Fibroblast of gingiva (primary cell): ENCODE results near the gene LHFPL6.
A peak's percentile ranks its signal among the peaks of the same experiment; 100 is the strongest.

Source experiments
- DNase-seq: peaks from one replicate; pipeline ENCODE4 v3.0.0-alpha.2; 2011; ENCODE audit warnings: low read depth

Gene LHFPL6

DNA sequence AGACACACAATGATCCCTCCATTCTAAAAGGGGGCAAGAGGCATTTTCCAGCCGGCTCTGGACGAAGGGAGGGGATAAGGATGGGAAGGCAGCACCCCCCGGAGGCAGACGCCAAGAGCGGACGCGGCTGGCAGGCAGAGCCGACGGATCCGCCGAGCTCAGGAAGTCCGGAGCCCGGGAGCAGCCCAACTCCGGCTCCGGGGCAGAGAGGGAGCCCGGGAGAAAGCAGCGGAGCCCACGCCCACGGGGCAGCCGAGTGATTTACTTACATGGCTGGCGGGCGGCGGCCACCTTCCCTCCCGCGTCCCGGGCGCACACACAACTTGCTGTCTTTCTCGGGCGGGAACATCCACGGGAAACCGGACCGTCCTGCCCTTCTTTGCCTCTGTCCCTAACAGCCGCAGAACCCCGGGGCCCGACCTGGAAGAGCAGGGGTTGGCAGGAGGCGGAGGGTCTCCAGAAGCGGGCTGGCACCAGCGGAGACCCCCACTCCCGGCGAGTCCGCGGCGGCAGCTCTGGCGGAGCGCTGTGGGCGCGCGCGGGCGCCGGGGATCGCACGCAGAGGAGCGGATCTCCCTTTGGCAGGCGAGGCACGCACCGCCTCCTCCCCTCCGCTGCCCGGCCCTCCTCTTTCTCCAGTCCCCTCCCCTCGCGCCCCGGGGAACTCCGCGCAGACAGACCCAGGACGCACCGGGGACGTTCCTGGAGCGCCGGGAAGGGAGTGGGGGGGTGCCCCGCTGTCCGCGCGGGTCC lies at the start of gene LHFPL6:
Gene LHFPL6, minus strand, starts transcription at position 580 of the 753 bp plus-strand sequence.
- DNase-seq = peak; percentile 79

GRCh38 chr13:39646122-39646521 lies 43.1 kb upstream of the LHFPL6 start:
- DNase-seq = no peak

DNA sequence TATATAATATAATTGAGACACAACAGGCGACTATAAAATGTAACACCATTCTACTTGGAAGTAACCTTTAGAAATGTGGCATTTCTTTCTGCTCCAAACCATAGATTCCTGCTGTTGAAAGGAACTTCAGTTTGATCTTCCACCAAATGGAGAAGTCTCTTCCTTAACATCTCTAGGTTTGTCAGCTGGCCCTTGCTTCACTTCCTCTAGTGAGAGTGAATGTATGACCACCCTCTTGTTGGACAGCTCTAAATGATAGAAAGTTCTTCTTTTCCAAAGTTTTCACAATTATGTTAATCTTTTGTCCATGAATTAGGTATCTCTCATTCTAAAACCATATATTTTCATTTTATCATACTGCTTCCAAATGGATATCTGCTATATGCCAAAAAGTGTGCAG lies 38.7 kb upstream of the LHFPL6 start:
- no peak for DNase-seq

DNA sequence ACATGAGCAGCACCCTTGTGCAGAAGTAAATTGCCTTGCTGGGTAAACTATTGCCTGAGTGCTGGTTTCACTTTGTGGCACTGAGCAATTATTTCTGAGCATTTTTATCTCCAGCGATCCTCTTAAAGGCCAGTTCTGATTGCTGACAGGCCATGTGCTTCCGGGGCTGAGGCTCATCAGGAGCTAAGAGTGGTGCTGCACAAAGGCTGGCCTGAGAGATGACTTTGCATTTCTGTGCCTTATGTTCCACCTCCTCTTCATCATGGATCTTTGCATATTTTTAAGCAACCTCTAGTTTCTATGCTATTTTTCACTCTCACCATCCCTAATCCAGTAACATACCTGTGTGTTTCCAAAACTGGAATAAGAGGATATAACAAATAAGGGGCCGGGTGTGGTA lies 34.9 kb upstream of the LHFPL6 start:
- DNase-seq = no peak

DNA sequence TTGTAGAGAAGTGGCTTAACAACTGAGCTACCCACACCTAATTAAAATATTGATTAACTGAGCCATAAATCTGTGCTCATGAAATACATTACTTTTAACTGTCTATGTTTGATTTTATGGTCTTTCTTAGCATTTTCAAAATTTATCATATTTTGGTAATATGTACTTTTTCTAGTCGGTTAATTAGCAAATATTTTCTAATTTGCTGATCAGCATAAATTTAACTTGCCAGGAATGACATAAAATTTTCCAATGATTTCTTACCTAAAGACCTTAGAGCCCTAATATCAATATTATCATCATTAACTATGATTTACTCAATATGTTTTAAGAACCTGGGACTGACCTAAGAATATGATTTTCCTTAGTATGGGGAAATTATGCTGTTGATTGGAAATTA lies 32.6 kb upstream of the LHFPL6 start:
- no peak for DNase-seq

- DNase-seq = no peak
These were observed 30.0 kb upstream of the LHFPL6 start for GRCh38 chr13:39632994-39633393.

DNA sequence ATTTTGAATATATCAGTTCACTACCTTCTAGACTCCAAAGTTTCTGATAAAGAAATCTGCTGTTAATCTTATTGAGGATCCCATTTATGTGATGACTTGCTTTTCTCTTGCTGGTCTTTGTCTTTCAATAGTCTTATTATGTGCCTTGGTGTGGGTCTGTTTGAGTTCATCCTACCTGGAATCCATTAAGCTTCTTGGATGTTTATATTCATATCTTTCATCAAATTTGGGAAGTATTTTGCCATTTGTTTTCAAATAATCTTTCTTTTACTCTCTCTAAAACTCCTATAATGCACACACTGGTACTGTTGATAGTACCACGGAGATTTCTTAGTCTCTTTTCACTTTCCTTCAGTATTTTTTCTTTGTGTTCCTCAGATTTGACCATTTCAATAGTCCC lies 28.3 kb upstream of the LHFPL6 start:
- no peak for DNase-seq

GRCh38 chr13:39623466-39623865 lies 20.5 kb upstream of the LHFPL6 start:
- no peak for DNase-seq

DNA sequence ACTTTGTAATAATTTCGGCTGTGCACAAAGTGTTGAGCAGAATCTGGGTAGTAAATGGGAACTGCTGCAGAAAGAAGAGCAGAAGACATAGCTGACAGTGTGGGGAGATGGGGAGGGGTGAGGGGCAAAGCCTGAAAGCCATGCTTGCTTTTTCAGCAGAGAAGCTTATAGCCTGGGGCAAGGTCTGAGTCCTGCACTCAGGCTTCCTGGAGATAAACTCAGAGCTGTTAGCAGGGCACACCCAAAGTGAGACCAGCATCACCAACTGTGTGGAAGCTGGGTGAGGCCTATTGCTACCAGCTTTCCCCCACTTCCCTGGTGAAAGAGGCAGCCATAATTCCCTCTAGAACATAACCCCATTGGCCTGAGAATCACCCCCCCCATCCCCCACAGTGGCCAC lies 15.6 kb upstream of the LHFPL6 start:
- no peak for DNase-seq

DNA sequence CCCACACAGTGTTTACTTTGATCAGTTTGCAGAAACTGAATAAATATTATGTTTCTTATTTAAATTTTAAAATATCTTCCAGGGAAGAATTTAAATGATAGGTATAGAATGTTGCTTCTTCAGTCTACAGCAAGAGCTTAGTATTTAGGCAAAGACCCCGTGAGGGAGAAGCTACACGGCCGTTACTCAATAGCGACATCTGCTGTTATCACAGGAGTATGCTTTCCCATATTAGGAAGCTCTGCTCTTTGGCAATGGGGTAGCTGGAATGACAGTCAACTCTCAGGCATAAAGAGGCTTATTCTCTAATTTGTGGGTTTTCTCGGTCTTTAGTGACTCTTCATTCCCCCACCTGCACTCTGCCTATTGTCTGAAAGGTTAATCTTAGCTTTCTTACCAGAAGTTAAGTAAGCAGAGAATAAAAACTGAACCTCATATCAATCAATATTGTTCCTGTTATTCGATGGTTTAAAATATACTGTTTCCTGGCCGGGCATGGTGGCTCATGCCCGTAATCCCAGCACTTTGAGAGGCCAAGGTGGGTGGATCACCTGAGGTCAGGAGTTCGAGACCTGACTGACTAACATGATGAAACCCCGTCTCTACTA lies 13.2 kb upstream of the LHFPL6 start:
- DNase-seq = peak; percentile 52

DNA sequence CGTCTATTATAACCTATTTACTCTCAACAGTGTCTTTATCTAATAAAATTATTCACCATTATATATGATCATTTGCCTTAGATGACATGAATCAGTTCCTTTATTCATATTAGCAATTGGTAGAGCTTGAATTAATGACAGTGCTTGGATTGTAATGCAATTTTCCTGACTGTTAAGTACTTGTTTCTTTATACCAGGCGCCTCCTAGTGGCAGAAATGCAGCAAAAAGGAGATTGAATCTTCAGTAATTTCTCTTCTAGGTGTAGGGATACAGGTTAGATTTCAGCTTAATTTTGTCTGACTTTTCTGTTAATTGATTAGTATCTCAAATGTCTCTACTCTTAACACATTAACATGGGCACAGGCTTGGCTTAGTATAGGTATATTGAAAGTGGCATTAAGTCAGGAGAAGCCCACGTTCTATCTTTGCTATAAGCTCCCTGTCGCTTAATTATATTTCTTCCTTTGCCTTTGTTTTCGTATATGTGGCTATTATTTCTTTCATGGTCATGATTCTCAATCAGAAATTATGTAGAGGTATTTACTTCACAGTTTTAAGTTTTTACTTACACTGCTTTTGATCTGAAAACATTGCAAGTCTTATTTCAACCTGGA lies 9.1 kb upstream of the LHFPL6 start:
- DNase-seq = peak; percentile 64

DNA sequence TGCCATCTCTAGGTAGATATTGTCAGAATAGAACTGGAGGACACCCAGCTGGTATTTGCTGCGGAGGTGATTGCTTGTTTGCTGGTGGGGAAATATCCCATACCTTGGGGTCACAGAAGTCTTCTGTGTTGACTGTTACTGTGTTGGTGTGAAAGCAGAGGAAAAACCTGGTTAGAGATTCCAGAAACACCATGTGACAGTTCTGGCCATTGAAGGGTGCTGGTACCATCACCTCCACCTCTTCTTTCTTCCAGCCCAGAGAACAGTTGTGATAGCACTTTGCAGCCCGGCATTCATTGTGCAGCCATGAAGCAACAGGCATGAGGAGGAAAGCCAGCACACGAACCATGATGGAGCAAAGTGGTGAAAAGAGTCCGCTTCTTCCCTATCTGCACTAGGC lies 4.9 kb upstream of the LHFPL6 start:
- no peak for DNase-seq

DNA sequence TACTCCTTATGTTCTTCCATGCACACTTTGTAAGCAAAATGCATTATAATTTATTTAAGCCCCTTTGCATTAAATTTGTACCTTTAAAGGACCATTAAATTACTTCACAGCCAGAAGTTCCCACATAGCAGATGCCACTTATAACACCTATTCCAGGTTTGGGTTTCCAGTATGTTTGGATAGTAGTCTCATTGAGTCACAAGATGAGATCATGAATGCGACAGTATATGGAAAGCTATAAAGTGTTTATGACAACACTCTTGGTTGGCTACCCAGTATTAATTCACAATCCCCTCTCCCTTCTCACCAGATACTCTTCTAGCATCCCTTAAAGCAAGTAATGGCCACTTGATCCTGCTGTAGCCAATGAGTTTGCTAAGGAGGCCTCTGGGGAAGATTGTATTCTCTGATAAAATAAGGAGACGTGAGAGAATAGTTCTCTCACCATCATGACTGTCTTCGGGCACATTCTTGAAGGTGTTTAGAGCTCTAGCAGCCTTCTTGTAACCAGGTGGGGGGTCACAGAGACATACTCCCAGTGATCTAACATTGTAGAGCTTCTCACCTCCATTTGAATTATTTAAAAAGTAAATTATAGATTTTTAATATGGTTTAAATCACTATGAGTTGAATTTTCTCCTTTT lies 2.8 kb upstream of the LHFPL6 start:
- DNase-seq = no peak

- no peak for DNase-seq
These were observed 1.8 kb upstream of the LHFPL6 start for GRCh38 chr13:39604756-39605155.

GRCh38 chr13:39603424-39603947 lies 493 bp upstream of the LHFPL6 start:
- no peak for DNase-seq

DNA sequence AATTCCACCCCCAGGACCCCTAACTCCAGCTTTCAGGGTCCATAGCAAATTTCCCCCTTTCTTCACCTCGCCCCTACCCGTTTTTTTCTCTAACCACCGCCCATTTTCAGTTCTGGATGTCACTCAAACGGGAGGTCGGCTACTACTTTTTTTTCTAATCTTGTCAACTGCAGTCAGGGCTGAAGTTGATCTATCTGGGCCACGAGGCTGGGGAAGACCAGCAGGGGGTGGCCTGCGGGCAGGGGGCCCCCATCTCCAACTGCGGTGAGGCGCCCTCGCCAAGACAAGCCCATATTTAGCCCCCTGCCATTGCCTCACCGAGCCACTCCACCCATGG lies 748 bp downstream of the LHFPL6 start:
- no peak for DNase-seq

- DNase-seq = no peak
These were observed 1.4 kb downstream of the LHFPL6 start for GRCh38 chr13:39601636-39602035.

GRCh38 chr13:39600766-39601165 lies 2.2 kb downstream of the LHFPL6 start:
- no peak for DNase-seq

- peak; percentile 63 for DNase-seq
These were observed 3.2 kb downstream of the LHFPL6 start for GRCh38 chr13:39599842-39600241.

GRCh38 chr13:39599012-39599411 lies 4.0 kb downstream of the LHFPL6 start:
- DNase-seq = no peak

DNA sequence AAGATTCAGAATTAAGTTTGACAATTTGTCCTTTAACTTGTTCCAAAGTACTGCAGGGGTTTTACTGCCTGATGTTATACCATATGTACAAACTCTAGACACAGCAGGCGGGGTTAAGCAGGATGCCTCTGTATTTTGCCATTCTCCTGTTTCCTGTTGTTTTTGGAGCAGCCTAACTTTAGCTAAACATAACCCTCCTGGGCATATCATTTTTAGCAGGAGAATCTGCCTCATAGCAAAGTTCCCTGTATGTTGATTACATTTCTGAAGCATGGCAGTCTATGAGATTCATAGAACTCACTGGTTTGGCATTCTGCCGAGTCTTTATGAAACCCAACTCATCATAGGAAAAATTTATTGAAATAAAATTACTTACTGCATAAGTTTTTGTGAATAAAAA lies 5.2 kb downstream of the LHFPL6 start:
- DNase-seq = peak; percentile 95

DNA sequence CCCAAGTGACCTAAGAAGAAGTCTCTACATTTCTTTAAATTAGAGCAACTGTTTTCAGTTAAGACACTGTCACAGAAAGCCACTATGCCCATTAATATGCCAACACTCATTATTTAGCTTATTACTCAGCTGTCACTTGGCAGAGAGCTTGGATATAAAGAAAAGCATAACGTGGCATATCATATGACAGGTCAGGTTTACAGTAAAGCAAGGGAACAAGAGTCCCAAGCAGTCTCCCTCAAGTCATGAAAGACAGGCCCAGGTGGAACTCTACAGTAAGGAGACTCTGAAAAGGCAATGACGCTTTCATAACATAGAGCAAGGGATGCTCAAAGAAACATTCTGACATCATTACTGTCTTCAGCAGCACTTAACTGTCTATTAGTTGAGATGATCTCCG lies 6.3 kb downstream of the LHFPL6 start:
- no peak for DNase-seq

DNA sequence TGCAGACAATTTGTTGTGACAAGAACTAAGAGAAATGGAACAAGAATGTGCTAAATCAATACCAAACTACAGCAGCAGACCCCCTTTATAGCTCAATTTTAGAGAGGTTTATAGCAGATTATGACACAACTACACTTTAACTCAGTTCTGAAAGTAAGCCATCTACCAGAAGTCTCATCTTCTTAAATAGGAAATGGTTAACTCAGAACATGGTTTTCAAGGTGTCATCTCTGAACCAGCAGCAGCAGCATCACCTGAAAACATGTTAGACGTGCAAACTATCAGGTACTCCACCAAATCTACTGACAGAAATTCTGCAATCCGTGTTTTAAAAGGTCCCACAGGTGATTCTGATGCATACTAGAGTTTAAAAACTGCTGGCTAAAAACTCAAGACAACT lies 6.8 kb downstream of the LHFPL6 start:
- DNase-seq = no peak
